HCT116 (cell line): ENCODE measurements around the gene MED15. TPM values are rescaled to one million over a fixed set of nuclear protein-coding genes. Genes with fewer than 3 reads are reported as not detected.
"Not testable (repeated sequence)": the region's sequence is repeated elsewhere in the genome, so short reads cannot be mapped to it uniquely, and the experiment has no call there.

Source experiments
- ATAC-seq: fragments of 200-7000 bp; cut with Tn5 transposase; 2 replicates; pipeline ENCODE4 v1.9.1; 2020; ENCODE audit warnings: mild to moderate bottlenecking, moderate library complexity
- BruUV-seq: library from RNA; stranded (reverse); fragments of 400-500 nt; replicated peaks from 2 replicates; lab custom pipeline; 2021; lab: Mats Ljungman, UMichigan
- CTCF ChIA-PET: fragments of 300-600 bp; sonication (Branson Sonifier 250); formaldehyde crosslinking; loops from one replicate; lab custom pipeline; 2021; ENCODE audit warnings: antibody characterized with exemption; lab: Charles Lee
- POLR2A ChIA-PET: fragments of 300-600, 350-600 bp; sonication (Branson Sonifier 250); formaldehyde crosslinking; loops from one replicate; lab custom pipeline; 2021; ENCODE audit warnings: antibody characterized with exemption; lab: Charles Lee
- RAD21 ChIA-PET, 2 experiments: fragments of 300-600 bp; sonication (Branson Sonifier 250); formaldehyde crosslinking; loops; one replicate each; lab custom pipeline; 2023; ENCODE audit warnings: low total read pairs in 2 of 2; ENCODE audit not compliant: uncharacterized antibody in 2 of 2, unreplicated experiment in 2 of 2, low non-redundant PET in 1 of 2; lab: Charles Lee
- DNase-seq: peaks from one replicate; pipeline ENCODE4 v3.0.0-alpha.2; 2010; ENCODE audit warnings: low read depth, low spot score
- H2AFZ ChIP-seq: fragments of 200-600 bp; shearing (Covaris generic), sonication (generic); 2 replicates; pipeline ENCODE4 v1.6.1; 2017; ENCODE audit warnings: low read depth, mixed run types, mixed read lengths, antibody characterized with exemption, low read length; ENCODE audit not compliant: poor library complexity, severe bottlenecking
- H3K27ac ChIP-seq: 2 replicates; pipeline ENCODE4 v1.5.1; 2012; ENCODE audit warnings: low read depth, low read length
- H3K27me3 ChIP-seq: fragments of 200-600 bp; sonication (generic); 2 replicates; pipeline ENCODE4 v1.6.1; 2016; ENCODE audit warnings: mixed run types, low read length, mixed read lengths; ENCODE audit not compliant: insufficient read depth
- H3K36me3 ChIP-seq, 2 experiments: fragments of 200-500 bp in 1 of 2; fragments of 200-600 bp in 1 of 2; sonication (Bioruptor generic) in 1 of 2; sonication (generic) in 1 of 2; 2 replicates each; pipeline versions ENCODE4 v1.5.1 to v1.6.1; 2014 to 2016; ENCODE audit warnings: low read length in 2 of 2, inconsistent platforms in 1 of 2, mixed read lengths in 1 of 2, mixed run types in 1 of 2; ENCODE audit not compliant: insufficient read depth in 2 of 2, control insufficient read depth in 1 of 2
- H3K4me1 ChIP-seq, 2 experiments: fragments of 200-600 bp in 1 of 2; sonication (generic) in 1 of 2; 2 replicates each; pipeline versions ENCODE4 v1.5.1 to v1.6.1; 2012 to 2017; ENCODE audit warnings: low read length in 2 of 2, inconsistent platforms in 1 of 2, mild to moderate bottlenecking in 1 of 2, mixed read lengths in 1 of 2, mixed run types in 1 of 2, moderate library complexity in 1 of 2; ENCODE audit not compliant: insufficient read depth in 2 of 2, control insufficient read depth in 1 of 2
- H3K4me2 ChIP-seq: fragments of 200-600 bp; sonication (generic); 2 replicates; pipeline ENCODE4 v1.6.1; 2017; ENCODE audit warnings: mixed run types, low read length, mixed read lengths
- H3K4me3 ChIP-seq, 2 experiments: fragments of 200-600 bp in 1 of 2; sonication (generic) in 1 of 2; replicated peaks in 1 of 2; 2 replicates each; pipeline ENCODE4 v1.5.1; 2011 to 2016; ENCODE audit warnings: low read length in 2 of 2, control low read depth in 1 of 2, low read depth in 1 of 2, mild to moderate bottlenecking in 1 of 2, mixed read lengths in 1 of 2, mixed run types in 1 of 2
- H3K79me2 ChIP-seq: fragments of 200-600 bp; sonication (generic); 2 replicates; pipeline ENCODE4 v1.6.1; 2017; ENCODE audit warnings: mild to moderate bottlenecking, mixed run types, low read length, moderate library complexity, mixed read lengths; ENCODE audit not compliant: insufficient read depth
- H3K9ac ChIP-seq: fragments of 200-600 bp; sonication (generic); 2 replicates; pipeline ENCODE4 v1.6.1; 2016; ENCODE audit warnings: low read length, mixed read lengths
- H3K9me2 ChIP-seq: fragments of 200-600 bp; sonication (generic), shearing (Covaris generic); 2 replicates; pipeline ENCODE4 v1.6.1; 2017; ENCODE audit warnings: mixed run types, mild to moderate bottlenecking, moderate library complexity; ENCODE audit not compliant: insufficient read depth
- H3K9me3 ChIP-seq, 2 experiments: fragments of 200-500 bp in 1 of 2; fragments of 200-600 bp in 1 of 2; sonication (Bioruptor generic) in 1 of 2; sonication (generic) in 1 of 2; 2 replicates each; pipeline ENCODE4 v1.6.1; 2014 to 2017; ENCODE audit warnings: low read length in 2 of 2, mixed read lengths in 2 of 2, inconsistent platforms in 1 of 2, low read depth in 1 of 2, mild to moderate bottlenecking in 1 of 2, mixed run types in 1 of 2, moderate library complexity in 1 of 2; ENCODE audit not compliant: control insufficient read depth in 1 of 2, insufficient read depth in 1 of 2
- H4K20me1 ChIP-seq: fragments of 200-600 bp; sonication (generic), shearing (Covaris generic); 2 replicates; pipeline ENCODE4 v1.6.1; 2017; ENCODE audit warnings: mixed run types, mild to moderate bottlenecking, moderate library complexity; ENCODE audit not compliant: insufficient read depth
- ATF3 ChIP-seq: IDR thresholded peaks from 2 replicates; pipeline ENCODE4 v1.6.1; 2012
- CBX3 ChIP-seq: IDR thresholded peaks from 2 replicates; pipeline ENCODE4 v1.6.1; 2012; ENCODE audit warnings: low read depth
- EGR1 ChIP-seq: IDR thresholded peaks from 2 replicates; pipeline ENCODE4 v1.6.1; 2012; ENCODE audit warnings: low read depth
- FOSL1 ChIP-seq: IDR thresholded peaks from 2 replicates; pipeline ENCODE4 v1.6.1; 2012; ENCODE audit warnings: low read depth
- MAX ChIP-seq: IDR thresholded peaks from 2 replicates; pipeline ENCODE4 v1.6.1; 2012
- SRF ChIP-seq: IDR thresholded peaks from 2 replicates; pipeline ENCODE4 v1.6.1; 2012; ENCODE audit warnings: low read depth
- YY1 ChIP-seq: IDR thresholded peaks from 2 replicates; pipeline ENCODE4 v1.6.1; 2011; ENCODE audit warnings: low read length, low read depth, moderate library complexity, mild to moderate bottlenecking; ENCODE audit not compliant: insufficient replicate concordance; ENCODE audit errors: extremely low read depth
- ZNF274 ChIP-seq: fragments of 200-500 bp; sonication (Bioruptor generic); IDR thresholded peaks from 2 replicates; pipeline ENCODE4 v1.6.1; 2014; ENCODE audit warnings: mild to moderate bottlenecking, low read depth, low read length, inconsistent platforms
- intact Hi-C: fragments of 100-400 bp; cut with micrococcal nuclease; formaldehyde crosslinking; loops from 2 replicates; pipeline ENCODE4 v1.10.0; 2022
- total RNA-seq: library from RNA; stranded (reverse); gene quantifications from one replicate; pipeline ENCODE4 v1.2.1, GENCODE V29; 2021; ENCODE audit not compliant: unreplicated experiment

MED15 gene
- total RNA-seq, 1 experiment from 2014 or later = 81.3 TPM

GRCh38 chr22:20479612-20480196 lies 27.7 kb upstream of the MED15 start:
- Histone ChIP-seq H3K9ac (no peak overlapping the region), H3K27ac (no peak overlapping the region), H3K9me2 (no peaks in the 10 kb centered on the region), H3K4me2 (no peak overlapping the region), H3K79me2 (no peaks in the 10 kb centered on the region), H3K27me3 (no peaks in the 10 kb centered on the region), H3K4me1 (no peaks in the 10 kb centered on the region), H3K4me3 (no peak overlapping the region), H2AFZ (no peak overlapping the region), H3K36me3 (no peaks in the 10 kb centered on the region), H3K9me3 (no peaks in the 10 kb centered on the region), H4K20me1 (no peaks in the 10 kb centered on the region)
- no peak for DNase-seq
- ChIA-PET RAD21 (no interaction called here), CTCF (no interaction called here), POLR2A (no interaction called here)
- BruUV-seq = no TSS peak
- ATAC-seq = no peak
- intact Hi-C loops = no loop called here
- TF ChIP-seq SRF (no peak), ZNF274 (no peak), EGR1 (no peak), CBX3 (no peak), FOSL1 (no peak), ATF3 (no peak), MAX (no peak), YY1 (no peak)

- H2AFZ ChIP-seq, RAD21 ChIA-PET: not testable (repeated sequence)
These were observed 24.3 kb upstream of the MED15 start for GRCh38 chr22:20483143-20483506.

More at GRCh38 chr22:20483143-20483506, 24.3 kb upstream of the MED15 start:
- H3K9me2 ChIP-seq, H3K4me1 ChIP-seq, POLR2A ChIA-PET, H3K79me2 ChIP-seq, H3K9ac ChIP-seq, intact Hi-C loops, H3K4me2 ChIP-seq, DNase-seq, BruUV-seq, H3K27me3 ChIP-seq, H3K27ac ChIP-seq, ATAC-seq, H4K20me1 ChIP-seq, H3K36me3 ChIP-seq, H3K4me3 ChIP-seq, H3K9me3 ChIP-seq: not testable (repeated sequence)
- CTCF ChIA-PET = interaction anchor here (1.5 kb wide), 1 partner anchor 27 kb away, joined by 3 read pairs; no protein-coding TSS in a partner anchor
